Measurements from ENCODE around the gene ZCCHC24.

The ZCCHC24 gene

GRCh38 chr10:79409726-79410085, 35.7 kb downstream of the ZCCHC24 start:
- no peaks in the 10 kb centered on the region for H3K36me3 ChIP-seq (ENCODE audit: insufficient read depth, insufficient read length, low read length)
- no peak for TF ChIP-seq YY1 (IDR thresholded peaks at IDR 0.05; ENCODE audit: insufficient read depth, insufficient read length)
- TF ChIP-seq SUZ12 (IDR thresholded peaks at IDR 0.05; ENCODE audit: extremely low read depth, insufficient read depth, insufficient read length), result no peak
- no peak for TF ChIP-seq ZNF274 (IDR thresholded peaks at IDR 0.05; ENCODE audit: low read depth, low read length)
- no peak for DNase-seq (ENCODE audit: low read depth, low spot score)
- H3K4me1 ChIP-seq (ENCODE audit: insufficient read depth, insufficient read length), result peaks cover 14% of the 10 kb centered on the region
- H3K27me3 ChIP-seq (ENCODE audit: insufficient read depth, insufficient read length), result no peaks in the 10 kb centered on the region
- no peak overlapping the region for H3K4me3 ChIP-seq (ENCODE audit: insufficient read length, low read depth)
- H3K9me3 ChIP-seq (ENCODE audit: insufficient read depth, low read length), result no peaks in the 10 kb centered on the region
- no peak overlapping the region for H3K9ac ChIP-seq (ENCODE audit: insufficient read length, low read depth)

GRCh38 chr10:79409038-79409725, 36.2 kb downstream of the ZCCHC24 start:
- H3K36me3 ChIP-seq (ENCODE audit: insufficient read depth, insufficient read length, low read length), result no peaks in the 10 kb centered on the region
- H3K9me3 ChIP-seq (ENCODE audit: insufficient read depth, low read length), result no peaks in the 10 kb centered on the region
- H3K4me3 ChIP-seq (ENCODE audit: insufficient read length, low read depth), result no peak overlapping the region
- H3K9ac ChIP-seq (ENCODE audit: insufficient read length, low read depth), result no peak overlapping the region
- no peak for TF ChIP-seq SUZ12 (IDR thresholded peaks at IDR 0.05; ENCODE audit: extremely low read depth, insufficient read depth, insufficient read length)
- TF ChIP-seq ZNF274 (IDR thresholded peaks at IDR 0.05; ENCODE audit: low read depth, low read length), result no peak
- no peak for TF ChIP-seq YY1 (IDR thresholded peaks at IDR 0.05; ENCODE audit: insufficient read depth, insufficient read length)
- no peaks in the 10 kb centered on the region for H3K27me3 ChIP-seq (ENCODE audit: insufficient read depth, insufficient read length)
- H3K4me1 ChIP-seq (ENCODE audit: insufficient read depth, insufficient read length), result peaks cover 14% of the 10 kb centered on the region
- no peak for DNase-seq (ENCODE audit: low read depth, low spot score)

- TF ChIP-seq ZNF274 (IDR thresholded peaks at IDR 0.05; ENCODE audit: low read depth, low read length) (no peak), YY1 (IDR thresholded peaks at IDR 0.05; ENCODE audit: insufficient read depth, insufficient read length) (no peak), SUZ12 (IDR thresholded peaks at IDR 0.05; ENCODE audit: extremely low read depth, insufficient read depth, insufficient read length) (no peak)
- Histone ChIP-seq H3K27me3 (ENCODE audit: insufficient read depth, insufficient read length) (no peaks in the 10 kb centered on the region), H3K9me3 (ENCODE audit: insufficient read depth, low read length) (no peaks in the 10 kb centered on the region), H3K36me3 (ENCODE audit: insufficient read depth, insufficient read length, low read length) (no peaks in the 10 kb centered on the region), H3K9ac (ENCODE audit: insufficient read length, low read depth) (no peak overlapping the region), H3K4me3 (ENCODE audit: insufficient read length, low read depth) (no peak overlapping the region), H3K4me1 (ENCODE audit: insufficient read depth, insufficient read length) (peaks cover 18% of the 10 kb centered on the region)
- no peak for DNase-seq (ENCODE audit: low read depth, low spot score)
These were observed 37.3 kb downstream of the ZCCHC24 start for GRCh38 chr10:79407811-79408795.

GRCh38 chr10:79407423-79407796, 38.0 kb downstream of the ZCCHC24 start:
- peaks cover 20% of the 10 kb centered on the region for H3K4me1 ChIP-seq (ENCODE audit: insufficient read depth, insufficient read length)
- H3K9ac ChIP-seq (ENCODE audit: insufficient read length, low read depth), result peak overlapping the region; percentile 21
- H3K4me3 ChIP-seq (ENCODE audit: insufficient read length, low read depth), result no peak overlapping the region
- TF ChIP-seq ZNF274 (IDR thresholded peaks at IDR 0.05; ENCODE audit: low read depth, low read length) (no peak), SUZ12 (IDR thresholded peaks at IDR 0.05; ENCODE audit: extremely low read depth, insufficient read depth, insufficient read length) (no peak), YY1 (IDR thresholded peaks at IDR 0.05; ENCODE audit: insufficient read depth, insufficient read length) (no peak)
- DNase-seq (ENCODE audit: low read depth, low spot score), result no peak
- no peaks in the 10 kb centered on the region for H3K36me3 ChIP-seq (ENCODE audit: insufficient read depth, insufficient read length, low read length)
- H3K9me3 ChIP-seq (ENCODE audit: insufficient read depth, low read length), result no peaks in the 10 kb centered on the region
- no peaks in the 10 kb centered on the region for H3K27me3 ChIP-seq (ENCODE audit: insufficient read depth, insufficient read length)

GRCh38 chr10:79406683-79407422, 38.6 kb downstream of the ZCCHC24 start:
- Histone ChIP-seq H3K4me3 (ENCODE audit: insufficient read length, low read depth) (no peak overlapping the region), H3K9me3 (ENCODE audit: insufficient read depth, low read length) (no peaks in the 10 kb centered on the region), H3K9ac (ENCODE audit: insufficient read length, low read depth) (peak overlapping the region; percentile 21), H3K36me3 (ENCODE audit: insufficient read depth, insufficient read length, low read length) (no peaks in the 10 kb centered on the region), H3K4me1 (ENCODE audit: insufficient read depth, insufficient read length) (peaks cover 22% of the 10 kb centered on the region), H3K27me3 (ENCODE audit: insufficient read depth, insufficient read length) (no peaks in the 10 kb centered on the region)
- DNase-seq (ENCODE audit: low read depth, low spot score), result no peak
- TF ChIP-seq SUZ12 (IDR thresholded peaks at IDR 0.05; ENCODE audit: extremely low read depth, insufficient read depth, insufficient read length), result no peak
- TF ChIP-seq YY1 (IDR thresholded peaks at IDR 0.05; ENCODE audit: insufficient read depth, insufficient read length), result no peak
- TF ChIP-seq ZNF274 (IDR thresholded peaks at IDR 0.05; ENCODE audit: low read depth, low read length), result no peak

- TF ChIP-seq SUZ12 (IDR thresholded peaks at IDR 0.05; ENCODE audit: extremely low read depth, insufficient read depth, insufficient read length), result no peak
- TF ChIP-seq ZNF274 (IDR thresholded peaks at IDR 0.05; ENCODE audit: low read depth, low read length), result no peak
- TF ChIP-seq YY1 (IDR thresholded peaks at IDR 0.05; ENCODE audit: insufficient read depth, insufficient read length), result no peak
- H3K9ac ChIP-seq (ENCODE audit: insufficient read length, low read depth), result no peak overlapping the region
- H3K36me3 ChIP-seq (ENCODE audit: insufficient read depth, insufficient read length, low read length), result no peaks in the 10 kb centered on the region
- H3K4me3 ChIP-seq (ENCODE audit: insufficient read length, low read depth), result no peak overlapping the region
- peaks cover 25% of the 10 kb centered on the region for H3K4me1 ChIP-seq (ENCODE audit: insufficient read depth, insufficient read length)
- DNase-seq (ENCODE audit: low read depth, low spot score), result no peak
- no peaks in the 10 kb centered on the region for H3K9me3 ChIP-seq (ENCODE audit: insufficient read depth, low read length)
- H3K27me3 ChIP-seq (ENCODE audit: insufficient read depth, insufficient read length), result no peaks in the 10 kb centered on the region
These were observed 39.4 kb downstream of the ZCCHC24 start for GRCh38 chr10:79405995-79406515.

All from NT2/D1 (cell line).